Fibroblast of the aortic adventitia (primary cell): ENCODE measurements around the gene SCAPER. TPM values are rescaled to one million over a fixed set of nuclear protein-coding genes. Genes with fewer than 3 reads are reported as not detected.

Experiments used
- DNase-seq: peaks from one replicate; pipeline ENCODE4 v3.0.0-alpha.2; 2010; ENCODE audit warnings: low read depth
- H3K4me3 ChIP-seq: 2 replicates; pipeline ENCODE4 v1.5.1; 2011; ENCODE audit warnings: low read depth, mild to moderate bottlenecking, control low read depth, low read length, moderate library complexity
- CTCF ChIP-seq: IDR thresholded peaks from 2 replicates; pipeline ENCODE4 v1.5.1; 2011; ENCODE audit warnings: mild to moderate bottlenecking, low read length, control low read depth, inconsistent platforms; ENCODE audit not compliant: insufficient read depth
- total RNA-seq: library from RNA; depleted of rRNA; stranded (reverse); fragments of >200 nt; gene quantifications from 2 replicates; pipeline ENCODE4 v1.2.3, GENCODE V29; 2012; ENCODE audit warnings: low replicate concordance

Gene SCAPER
- total RNA-seq, 1 donor = 16.3 TPM

DNA sequence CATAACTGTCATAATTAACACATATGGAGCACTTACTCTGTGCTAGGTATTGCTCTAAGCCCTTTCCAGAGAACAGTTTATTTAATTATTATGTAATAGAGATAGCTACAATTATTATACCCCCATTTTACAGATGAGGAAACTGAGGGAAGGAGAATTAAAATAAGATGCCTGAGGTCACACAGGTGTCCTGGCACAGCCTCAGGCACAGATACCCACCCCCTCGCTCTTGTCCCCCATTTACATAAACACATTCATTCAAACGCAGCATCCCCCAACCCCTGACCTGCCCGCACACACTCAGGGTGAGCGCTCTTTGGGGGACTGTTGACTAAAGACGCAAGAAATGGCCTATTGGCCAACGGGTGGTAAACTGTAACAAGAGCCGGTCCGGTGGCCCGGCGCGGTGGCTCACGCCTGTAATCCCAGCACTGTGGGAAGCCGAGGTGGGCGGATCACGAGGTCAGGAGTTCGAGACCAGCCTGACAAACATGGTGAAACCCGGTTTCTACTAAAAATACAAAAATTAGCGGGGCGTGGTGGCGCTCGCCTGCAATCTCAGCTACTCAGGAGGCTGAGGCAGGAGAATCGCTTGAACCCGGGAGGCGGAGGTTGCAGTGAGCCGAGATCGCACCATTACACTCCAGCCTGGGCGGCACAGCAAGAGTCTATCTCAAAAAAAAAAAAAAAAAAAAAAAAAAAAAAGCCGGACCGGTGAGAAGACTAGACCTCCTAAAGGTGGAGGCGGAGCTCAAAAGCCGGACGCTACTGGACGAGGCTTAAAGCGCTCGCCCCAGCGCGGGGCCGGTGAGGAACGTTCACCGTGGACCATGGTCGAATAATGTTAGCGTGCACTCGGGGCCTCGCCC is 570.5 kb downstream of the SCAPER start:
- no peak for DNase-seq
- TF ChIP-seq CTCF = no peak
- no peak overlapping the region for H3K4me3 ChIP-seq

GRCh38 chr15:76333720-76334437 is 571.3 kb downstream of the SCAPER start:
- no peak for TF ChIP-seq CTCF
- DNase-seq = no peak
- H3K4me3 ChIP-seq = no peak overlapping the region

DNA sequence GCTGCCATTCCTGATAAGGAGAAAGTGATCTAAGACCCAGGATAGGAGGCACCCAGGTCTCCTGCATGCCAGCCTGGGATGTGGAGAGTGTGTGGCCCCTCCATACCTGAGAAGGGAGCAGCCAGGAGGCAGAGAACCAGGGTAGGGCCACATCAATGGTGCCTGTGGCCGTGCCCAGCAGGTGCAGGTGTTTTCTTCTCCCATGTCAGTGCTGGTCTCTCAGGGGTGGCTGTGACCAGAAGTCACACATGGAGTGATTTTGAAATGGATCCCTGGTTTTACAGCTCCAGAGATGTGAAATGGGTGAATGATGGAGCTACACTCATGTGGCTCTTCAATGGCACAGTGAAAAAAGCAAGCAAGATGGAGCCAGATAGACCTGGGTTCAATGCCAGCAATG is 571.8 kb downstream of the SCAPER start:
- TF ChIP-seq CTCF = no peak
- H3K4me3 ChIP-seq = no peak overlapping the region
- no peak for DNase-seq

- H3K4me3 ChIP-seq = no peak overlapping the region
- no peak for DNase-seq
- TF ChIP-seq CTCF = no peak
Measured at GRCh38 chr15:76332796-76333195, 572.3 kb downstream of the SCAPER start.

DNA sequence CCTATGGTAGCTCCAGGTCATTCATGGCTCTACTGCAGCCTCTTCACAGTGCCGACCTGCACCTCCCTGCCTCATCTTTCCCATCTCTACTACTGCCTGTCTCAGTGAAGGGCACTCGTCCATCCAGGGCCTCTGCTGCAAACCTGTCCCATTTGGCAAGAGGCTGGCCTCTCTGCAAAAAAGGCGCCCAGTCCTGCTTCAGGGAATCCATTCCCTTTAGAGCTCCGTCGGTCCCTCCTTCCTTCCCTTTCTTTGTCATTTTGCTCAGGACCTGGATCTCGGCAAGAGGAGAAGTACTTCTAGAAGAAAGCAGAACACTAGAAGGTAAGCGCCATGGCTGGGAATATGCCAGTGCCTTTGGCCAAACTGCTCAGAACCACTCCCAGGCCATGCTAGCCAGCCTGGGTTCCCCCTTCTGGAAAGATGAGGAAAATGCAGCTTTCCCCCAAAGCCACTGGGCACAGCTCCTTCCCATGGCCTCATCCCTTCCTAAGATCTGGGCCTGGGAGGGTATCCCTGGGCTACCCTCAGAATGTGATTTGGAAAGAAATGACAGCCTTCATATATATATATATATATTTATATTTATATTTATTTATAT is 575.0 kb downstream of the SCAPER start:
- TF ChIP-seq CTCF = peak; percentile 83
- peak; percentile 73 for DNase-seq
- H3K4me3 ChIP-seq = no peak overlapping the region

DNA sequence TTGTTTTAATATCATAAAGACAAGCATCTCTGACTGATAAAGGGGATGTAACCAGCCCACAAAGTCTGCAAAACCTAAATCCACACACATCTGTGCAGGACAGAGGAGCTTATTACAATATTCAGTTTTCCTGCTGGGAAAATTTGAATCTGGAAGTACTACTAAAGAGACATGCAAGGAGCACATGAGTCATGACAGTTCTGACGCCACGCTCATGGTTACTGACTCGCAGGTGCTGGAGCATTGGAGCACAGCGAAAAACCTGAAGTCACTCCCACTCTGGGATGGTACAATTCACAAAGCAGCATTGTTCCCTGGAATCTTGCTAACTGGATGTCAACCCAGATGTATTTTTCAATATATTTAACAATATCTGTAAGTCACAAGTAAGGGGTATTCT is 576.2 kb downstream of the SCAPER start:
- peak; percentile 31 for DNase-seq
- no peak overlapping the region for H3K4me3 ChIP-seq
- TF ChIP-seq CTCF = no peak
